ENCODE results near the gene KIZ.

Gene KIZ

DNA sequence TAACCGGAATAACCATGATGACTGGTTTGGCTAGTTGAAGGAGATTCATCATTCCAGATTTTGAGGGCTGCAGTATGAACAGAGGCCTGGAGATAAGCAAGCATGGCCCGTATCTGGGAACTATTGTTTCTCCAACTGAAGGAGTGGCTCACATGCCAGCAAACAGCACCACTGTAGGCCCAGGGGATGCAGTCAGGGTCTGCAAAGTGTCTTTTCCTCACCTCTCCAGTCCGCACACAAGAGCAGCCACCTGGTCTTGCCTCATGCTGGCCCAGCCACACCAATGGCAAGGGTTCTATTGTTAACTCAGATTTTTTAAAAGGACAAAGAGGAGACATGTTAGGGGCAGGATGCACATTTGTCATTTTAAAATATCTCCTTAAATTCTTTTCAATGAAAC, 55.1 kb downstream of the KIZ start:
- no peak for DNase-seq

DNA sequence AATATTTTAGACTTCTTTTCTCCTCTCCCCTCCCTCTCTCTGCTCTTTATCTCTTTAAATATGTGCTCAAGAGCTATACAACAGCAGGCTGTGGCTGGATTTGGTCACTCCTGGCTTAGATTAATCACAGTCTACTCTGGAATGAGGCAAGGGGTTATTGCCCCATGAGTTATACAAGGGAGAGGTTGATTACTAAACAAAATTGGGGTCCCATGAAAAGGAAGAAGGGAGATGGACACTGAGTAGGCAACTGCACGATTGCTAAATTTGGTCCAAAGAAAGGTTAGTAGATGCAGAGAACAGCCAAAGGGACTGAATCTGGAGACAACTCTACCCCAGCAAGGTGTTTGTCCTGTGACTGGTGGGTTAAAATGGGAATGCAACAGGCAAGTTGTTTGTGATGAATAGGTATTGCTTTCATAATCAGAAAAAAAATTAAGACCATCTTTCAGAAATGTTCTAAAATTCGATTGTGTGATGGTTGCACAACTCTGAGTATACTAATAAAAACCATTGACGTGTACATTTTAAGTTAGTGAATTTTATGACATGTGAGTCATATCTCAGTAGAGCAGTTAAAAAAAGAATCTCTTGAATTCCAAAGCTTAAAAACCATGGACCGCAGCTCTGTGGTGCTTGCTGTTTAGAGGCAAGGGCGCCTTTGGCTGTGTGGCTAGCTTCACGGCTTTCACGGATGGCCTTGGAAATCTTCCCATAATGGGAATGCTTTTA, 57.1 kb downstream of the KIZ start:
- no peak for DNase-seq

DNA sequence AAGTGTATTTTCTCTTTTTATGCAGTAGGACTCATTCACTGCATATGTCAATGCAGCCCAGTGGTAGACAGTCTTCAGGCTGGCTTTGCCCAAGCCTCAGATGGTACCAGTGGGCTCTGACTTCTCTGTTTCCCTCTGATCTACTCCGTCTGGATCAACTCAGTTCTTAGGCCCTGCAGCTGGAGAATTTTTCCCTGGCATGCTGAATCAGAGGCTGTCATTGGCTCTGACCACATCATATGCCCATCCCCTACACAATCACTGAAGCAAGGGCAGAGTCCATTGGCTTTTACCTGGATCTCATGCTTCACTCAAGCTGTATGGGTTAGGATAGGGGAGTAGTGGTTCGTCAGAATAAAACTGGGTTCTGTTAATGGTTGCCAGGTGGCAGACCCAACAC, 57.8 kb downstream of the KIZ start:
- no peak for DNase-seq

DNA sequence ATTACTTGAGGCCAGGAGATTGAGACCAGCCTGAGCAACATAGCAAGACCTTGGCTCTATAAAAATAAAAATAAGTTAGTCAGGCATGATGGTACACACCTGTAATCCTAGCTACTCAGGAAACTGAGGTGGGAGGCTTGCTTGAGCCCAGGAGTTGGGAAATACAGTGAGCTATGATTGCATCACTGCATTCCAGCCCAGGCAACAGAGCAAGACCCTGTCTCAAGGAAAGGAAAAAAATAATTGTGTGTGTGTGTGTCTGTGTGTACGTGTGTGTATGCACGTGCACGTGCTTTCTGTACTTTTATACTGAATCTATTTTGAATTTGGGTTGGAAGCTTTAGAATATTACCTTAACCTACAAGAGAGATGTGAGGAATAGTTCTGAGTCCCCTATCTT, 58.9 kb downstream of the KIZ start:
- no peak for DNase-seq

DNA sequence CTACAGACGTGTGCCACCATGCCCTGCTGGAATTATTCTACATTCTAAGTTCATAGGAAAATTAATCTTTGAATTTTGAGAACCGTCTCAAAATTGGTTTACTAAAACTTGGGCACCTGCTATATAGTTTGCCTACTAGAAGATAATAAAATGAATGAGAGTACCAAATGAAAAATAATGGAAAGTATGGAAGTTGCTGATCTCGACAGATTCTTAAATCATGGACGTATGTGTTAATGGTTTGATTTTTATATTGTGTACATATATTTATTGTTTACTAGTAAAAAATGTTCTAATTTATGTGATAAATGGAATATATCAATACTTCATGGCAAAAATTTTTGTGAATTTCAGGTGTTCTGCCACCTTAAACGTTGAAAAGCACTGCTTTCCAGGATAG, 60.0 kb downstream of the KIZ start:
- no peak for DNase-seq

DNA sequence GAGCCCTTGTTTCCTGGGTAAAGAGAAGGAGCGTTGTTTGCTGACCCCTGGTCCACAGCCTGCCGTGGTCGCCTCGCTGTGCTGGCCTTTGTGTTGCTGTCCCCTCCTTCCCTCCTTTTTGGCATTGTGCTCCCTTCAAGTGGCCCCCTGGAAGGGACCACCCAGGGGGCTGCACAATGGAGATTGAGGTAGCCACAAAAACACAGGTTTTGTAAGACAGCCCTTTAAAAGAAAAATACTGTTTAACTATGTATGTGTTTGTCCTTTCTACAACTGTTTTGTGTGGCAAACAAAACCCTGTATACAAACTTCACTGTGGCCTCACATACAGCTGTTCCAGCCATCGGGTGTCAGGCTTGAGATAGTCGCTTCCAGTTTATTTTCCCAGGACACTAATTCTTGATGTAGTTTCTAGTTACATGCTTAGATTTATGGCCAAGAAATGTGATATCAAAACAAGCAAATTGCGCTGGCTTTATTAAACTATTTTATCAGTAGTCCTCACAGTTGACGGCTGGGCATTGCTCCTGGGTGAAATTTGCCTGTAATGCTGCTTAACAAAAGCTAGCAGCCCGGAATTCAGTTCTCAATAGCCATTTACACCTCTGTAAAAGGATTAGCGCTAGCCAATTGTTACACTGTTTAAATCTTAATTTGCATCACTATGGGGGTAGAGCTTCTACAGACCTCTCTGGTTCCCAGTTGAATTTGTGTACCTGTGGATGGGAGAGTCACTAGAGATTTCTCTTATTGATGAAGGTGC, 64.1 kb downstream of the KIZ start:
- DNase-seq = no peak

DNA sequence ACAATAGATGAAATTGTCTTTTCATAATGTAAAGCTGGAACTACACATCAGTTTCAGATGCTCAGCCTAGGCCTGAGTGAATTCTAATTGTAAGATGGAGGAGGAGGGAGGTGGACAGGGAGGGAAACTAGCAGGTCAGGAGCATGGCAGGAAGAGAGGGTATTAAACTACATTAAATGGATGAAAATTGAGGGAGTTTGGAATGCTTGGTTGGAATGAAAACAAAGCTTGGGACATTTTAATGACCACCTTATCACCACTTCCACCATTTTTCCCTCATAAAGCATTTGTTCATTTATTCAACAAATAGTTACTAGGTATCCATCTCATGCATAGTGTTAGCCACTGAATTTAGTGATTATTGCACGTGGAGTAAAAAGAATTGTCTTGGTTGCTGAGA, 65.0 kb downstream of the KIZ start:
- DNase-seq = no peak

DNA sequence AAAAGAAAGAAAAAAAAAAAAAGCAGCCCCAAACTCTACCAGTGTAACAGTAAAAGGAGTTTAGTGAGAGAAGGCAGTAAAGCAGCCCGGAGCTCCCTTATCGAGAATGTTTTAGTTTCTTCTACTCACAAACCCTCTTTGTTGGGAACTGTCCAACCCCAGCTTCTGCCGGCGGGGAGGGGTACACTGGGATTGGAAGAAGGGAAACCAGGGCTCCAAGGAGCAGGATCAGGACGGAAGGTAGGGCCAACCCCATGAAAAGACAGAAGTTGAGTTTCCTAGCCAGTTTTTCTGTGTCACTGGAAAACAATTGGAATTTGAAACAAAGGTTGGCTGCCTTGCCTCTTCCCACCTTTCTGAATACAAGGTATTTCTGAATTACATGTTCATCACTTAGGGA, 66.0 kb downstream of the KIZ start:
- DNase-seq = no peak

DNA sequence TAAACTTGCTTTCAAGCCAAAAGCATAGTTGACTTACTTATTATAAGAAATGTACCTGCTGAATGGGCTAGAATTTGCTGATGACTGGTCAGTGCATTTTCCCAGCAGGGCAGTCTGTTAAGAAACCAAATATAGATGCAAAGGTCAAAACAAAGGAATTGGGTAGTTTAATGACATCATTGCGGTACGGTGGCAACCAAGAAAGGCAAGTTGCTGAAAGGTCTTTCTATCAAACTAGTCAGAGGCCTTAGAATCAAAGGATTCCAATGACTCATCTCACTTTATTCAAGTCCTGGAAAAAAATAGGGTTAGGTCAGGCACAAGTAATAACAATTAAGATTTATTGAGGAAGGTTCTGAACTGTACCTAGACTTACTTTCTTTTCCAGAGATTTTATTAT, 76.4 kb downstream of the KIZ start:
- no peak for DNase-seq

DNA sequence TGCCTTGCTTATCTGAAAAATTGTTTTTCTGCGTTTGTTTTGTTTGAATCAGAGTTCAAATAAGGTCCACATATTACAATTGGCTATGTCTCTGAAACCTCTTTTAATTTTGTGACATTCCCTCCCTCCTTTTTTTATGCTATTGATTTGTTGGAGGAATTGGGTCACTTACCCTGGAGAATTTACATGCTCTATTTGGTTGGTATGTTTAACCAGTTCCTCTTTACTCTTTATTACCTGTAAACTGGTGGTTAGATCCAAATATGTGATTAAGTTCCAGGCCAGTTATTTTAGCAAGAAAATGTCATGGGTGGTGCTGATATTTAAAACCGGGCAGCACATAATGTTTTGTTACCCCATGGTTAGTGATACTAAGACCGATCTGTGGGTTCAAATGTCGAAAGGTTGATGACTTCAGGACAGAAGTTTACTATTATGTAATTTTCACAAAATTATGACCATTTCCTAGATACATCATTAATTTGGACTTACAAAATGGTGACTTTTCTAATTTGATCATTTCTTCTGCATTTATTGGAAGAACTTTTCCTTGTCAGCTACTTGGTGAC, 77.3 kb downstream of the KIZ start:
- no peak for DNase-seq

DNA sequence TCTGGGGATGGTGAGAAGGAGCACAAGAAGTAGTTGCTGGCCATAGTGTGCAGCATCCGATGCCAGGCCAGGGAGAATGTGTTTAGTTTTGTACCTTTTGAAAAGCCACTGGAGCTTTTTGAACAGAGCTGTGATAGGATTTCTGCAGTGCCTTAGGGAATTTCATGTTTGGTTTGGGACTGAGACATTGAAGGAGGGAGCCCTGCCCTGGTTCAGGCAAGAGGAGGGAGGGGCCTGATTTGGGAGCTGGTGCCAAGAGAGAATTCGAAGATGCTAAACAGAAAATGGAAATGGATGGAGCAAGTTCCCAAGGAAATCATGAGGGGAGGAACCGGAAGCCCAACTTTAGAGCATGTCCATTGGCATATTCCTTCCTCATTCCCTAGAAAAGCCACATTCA, 80.7 kb downstream of the KIZ start:
- DNase-seq = no peak

DNA sequence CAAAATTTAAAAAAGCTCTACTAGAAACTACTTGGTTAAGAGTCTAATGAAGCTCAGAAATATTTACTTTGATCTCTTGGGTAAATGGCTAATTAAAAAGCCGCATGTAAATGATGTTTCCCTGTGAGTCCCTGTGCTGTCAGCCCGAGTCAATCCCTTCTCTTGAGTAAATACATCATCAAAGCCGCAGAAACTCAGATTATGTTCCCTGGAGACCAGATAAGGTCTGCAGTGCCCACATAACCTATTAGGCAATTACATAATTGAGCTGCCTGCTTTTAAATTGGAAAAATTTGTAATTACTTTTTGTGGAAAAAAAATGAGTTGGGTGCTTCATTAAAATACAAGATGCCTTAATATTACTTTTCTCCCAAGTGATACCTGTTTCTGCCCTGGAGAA, 83.1 kb downstream of the KIZ start:
- no peak for DNase-seq

DNA sequence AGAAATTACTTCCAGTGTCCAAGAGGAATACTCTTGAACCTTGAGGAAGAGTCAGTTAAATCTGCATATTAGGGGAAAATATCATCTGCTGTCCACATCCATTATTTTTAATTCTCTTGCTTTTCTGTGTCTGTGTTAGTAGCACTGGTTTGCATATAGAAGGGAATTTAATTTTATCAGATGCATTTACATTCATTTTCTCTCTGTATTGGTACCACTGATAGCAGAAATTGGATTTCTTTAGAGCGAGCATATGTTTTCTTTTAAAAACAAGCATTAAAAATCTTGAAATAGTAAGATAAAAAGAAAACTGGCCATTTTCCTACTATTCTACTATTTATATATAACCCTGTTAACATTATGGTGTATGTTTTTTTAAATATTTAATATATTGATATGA, 83.8 kb downstream of the KIZ start:
- no peak for DNase-seq

DNA sequence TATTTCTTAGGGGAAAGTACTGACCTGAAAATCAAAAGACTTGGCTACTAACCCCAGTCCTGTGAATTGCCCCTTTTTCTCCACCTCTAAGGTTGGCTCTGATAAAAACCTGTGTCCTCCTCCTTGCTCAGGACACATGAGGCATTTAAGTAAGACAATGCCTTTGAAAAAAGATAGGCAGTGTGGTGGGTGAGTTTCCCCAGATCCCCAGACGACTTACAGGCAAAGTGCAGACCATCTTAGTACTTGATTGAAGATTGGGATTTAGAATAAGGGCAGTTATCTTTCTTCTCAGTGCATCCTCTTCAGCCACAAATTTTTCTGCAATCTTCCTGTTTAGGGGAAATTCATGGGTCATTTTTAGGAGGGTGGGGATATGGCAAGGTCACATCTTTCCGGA, 87.8 kb downstream of the KIZ start:
- no peak for DNase-seq

DNA sequence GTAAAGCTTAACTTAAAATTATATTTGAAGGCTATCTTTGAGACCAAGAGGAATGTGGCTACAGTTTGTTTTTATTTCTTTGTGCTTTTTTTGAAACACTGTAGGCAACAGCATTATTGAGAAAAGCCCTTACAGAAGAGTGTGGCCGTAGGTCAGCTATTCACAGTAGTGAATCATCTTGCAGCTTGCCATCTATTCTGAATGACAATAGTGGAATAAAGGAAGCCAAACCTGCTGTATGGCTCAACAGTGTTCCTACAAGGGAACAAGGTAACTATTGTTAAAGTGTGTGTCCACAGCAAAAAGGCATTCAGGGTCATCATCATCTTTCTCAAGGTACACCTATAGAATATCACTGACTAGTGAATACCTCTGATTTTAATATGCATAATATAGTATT, 88.5 kb downstream of the KIZ start:
- no peak for DNase-seq

DNA sequence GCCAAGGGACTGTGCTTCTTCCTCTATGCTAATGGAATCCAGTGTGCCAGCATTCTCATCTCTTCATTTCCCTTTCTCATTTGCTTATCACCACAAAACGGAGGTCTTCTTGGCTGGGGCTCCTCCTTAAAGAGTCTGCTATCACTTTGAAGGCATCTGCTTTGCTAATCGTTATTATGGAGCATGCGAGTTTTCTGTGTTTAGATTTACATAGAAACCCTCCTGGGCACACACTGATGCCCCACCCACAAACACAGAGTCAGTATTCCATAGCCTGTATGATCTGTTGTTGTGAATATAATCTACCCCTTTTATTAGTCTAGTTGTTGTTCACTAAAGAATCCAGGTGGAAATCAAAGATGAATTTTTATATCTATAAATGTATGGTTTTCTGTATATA, 93.8 kb downstream of the KIZ start:
- no peak for DNase-seq

DNA sequence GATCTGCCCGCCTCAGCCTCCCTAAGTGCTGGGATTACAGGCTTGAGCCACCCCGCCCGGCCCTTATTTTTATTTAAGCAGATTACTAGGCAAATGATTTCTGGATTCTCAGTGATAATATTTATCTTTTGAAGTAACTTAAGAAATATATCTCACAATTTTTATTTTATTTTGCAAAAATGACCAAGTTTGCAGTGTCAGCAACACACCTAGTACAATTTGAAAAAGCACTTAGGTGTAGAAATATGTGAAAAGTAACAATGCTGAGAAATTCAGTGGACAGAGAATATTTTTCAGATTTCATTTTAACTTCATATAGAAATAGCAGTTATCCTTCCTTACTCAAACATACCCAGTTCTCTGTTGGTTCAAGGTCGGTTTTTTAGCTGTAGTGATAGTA, 98.3 kb downstream of the KIZ start:
- DNase-seq = no peak

DNA sequence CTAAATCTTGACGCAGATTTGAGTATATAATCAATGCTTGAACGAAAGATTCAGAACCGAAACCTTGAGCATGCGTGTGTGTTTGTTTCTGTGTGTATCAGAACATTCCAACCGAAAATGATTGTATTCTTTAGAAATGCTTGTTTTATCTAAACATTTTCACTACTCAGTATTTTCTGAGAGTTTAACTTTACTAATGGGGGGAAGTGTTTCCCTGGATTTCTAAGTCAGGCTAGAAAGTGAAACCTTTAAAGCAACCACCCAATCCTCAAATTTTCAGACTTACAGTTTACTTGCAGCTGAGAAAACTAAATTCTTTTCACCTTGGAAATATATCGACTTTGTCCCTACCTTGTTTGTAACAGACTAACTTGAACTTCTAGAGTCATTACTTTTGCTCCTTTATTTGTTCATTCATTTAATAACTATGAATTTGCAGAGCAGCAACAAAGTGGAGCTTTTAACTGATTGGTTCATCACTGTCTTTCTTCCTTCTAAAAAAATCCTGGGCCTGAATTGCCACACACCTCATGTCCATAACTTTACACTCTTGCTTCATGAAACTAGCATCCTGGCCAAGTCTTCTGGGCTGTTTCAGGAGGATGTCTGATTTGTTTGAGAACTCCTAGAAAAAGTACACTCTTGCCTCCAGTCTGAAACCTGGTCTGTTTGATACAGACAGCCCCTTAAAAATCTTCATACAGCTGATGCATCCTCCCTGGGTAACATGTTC, 99.5 kb downstream of the KIZ start:
- no peak for DNase-seq

DNA sequence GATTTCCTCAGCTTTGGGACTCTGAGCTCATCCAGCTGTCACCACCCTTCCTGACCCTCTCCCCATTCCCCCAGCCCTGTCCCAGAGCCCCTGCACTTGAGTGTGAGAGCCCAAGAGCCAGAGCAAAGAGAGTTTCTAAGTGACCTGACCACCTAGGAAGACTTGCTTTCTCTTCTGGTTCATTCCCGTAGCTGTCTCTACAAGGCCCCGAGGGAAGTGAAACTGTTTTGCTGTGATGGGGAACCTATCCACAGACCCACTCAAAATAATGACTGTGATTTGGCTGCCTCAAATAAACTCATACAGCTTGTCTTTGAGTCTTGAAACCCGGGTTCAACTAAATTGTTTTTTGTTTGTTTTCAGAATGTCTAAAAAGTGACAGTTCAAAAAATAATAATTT, 102.6 kb downstream of the KIZ start:
- no peak for DNase-seq

DNA sequence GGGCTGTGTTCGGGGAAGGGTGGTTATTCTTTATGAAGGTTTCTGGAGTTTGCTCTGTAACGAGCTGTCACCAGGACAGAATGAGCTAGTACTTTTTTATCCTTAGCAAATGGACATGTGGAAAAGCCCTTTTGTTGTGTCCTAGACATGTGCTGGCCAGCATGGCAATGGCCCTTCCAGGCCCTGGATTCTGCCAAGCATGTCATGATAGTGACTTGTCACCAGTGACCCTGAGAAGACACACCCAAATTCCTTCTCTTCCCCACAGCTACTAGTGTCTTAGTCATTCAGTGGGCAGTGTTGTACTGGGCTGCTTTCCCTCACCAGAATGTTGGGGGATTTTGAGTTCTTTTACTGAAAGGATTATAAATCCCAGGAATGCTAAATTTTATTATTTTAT, 103.3 kb downstream of the KIZ start:
- no peak for DNase-seq

DNA sequence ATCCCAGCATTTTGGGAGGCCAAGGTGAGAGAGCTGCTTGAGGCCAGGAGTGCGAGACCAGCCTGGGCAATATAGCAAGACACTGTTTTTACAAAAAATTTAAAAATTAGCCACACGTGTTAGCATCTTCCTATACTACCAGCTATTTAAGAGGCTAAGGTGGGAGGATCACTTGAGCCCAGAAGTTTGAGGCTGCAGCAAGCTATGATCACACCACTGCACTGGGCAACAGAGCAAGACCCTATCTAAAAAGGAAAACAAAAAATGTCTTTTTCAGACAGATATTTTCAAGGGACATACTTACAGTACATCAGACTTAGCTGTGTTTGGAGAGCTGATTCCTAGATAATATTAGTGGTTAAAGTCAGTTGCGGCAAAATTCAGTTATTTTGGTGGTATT, 104.3 kb downstream of the KIZ start:
- DNase-seq = no peak

DNA sequence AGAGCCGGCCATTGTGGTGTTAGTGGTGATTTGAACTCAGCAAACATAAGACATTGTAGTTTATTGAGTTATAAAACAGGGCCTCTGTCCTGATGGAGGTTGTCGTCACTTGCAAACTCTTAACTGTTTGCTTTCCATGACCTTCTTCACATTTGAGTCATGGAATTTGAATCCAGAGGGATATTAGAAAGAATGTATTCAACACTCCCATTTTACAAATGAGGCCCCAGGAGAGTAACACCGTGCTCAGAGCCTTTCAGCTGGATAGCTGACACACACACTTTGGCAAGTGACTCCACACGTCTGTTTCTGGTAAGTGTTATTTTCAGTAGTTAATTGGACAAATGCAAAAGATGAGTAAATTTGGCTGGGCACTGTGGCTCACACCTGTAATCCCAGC, 104.8 kb downstream of the KIZ start:
- DNase-seq = no peak

DNA sequence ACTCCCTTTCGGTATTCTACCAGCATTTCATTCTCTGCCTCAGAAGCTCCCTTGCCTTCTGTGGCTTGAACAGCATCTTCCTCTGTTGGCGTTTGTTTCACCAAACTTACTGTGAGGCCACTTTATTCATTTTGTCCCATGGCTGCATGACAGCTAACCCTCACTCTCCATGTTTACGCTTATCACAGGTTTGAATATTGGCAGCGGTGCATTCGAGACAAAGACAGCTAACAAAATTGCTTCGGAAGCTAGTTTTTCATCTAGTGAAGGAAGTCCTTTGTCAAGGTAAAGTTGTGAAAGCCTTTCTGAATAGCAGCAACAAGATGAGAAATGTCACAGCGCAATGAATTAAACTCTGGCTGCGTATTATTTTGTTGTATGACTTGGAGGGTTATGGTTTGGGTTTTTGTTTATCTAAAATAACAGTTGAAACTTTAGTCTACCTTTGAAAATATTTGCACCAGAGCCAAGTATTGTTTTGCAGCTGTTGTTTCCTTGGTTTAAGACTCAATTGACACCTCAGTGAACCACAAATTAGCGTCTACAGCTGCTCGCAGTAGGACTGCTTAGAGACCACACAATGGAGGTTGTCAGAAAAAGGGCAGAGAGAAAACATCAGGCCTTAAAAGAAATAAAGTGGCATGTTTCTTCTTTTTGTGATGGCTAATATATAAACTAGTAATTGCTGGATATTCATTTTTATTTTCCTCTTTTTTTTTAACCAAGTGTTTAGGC, 106.8 kb downstream of the KIZ start:
- DNase-seq = no peak
